Liver (tissue), 9 donors: ENCODE results near the gene PATJ. TPM values are rescaled to one million over a fixed set of nuclear protein-coding genes. Genes with fewer than 3 reads are reported as not detected.

Experiments
- DNase-seq: peaks from one replicate; pipeline ENCODE4 v3.0.0-alpha.2; 2017; ENCODE audit warnings: low spot score
- H3K27ac ChIP-seq, 2 donors: one replicate each; pipeline ENCODE4 v1.7.0; 2013; ENCODE audit warnings: inconsistent platforms in 2 of 2, low read length in 2 of 2, control low read depth in 1 of 2, low read depth in 1 of 2, mild to moderate bottlenecking in 1 of 2
- H3K27me3 ChIP-seq, 4 donors: one replicate each; pipeline versions ENCODE4 v1.6.1 to v1.7.0; 2013; ENCODE audit warnings: low read length in 3 of 4, inconsistent platforms in 1 of 4, mild to moderate bottlenecking in 1 of 4, moderate library complexity in 1 of 4; ENCODE audit not compliant: control insufficient read depth in 4 of 4, insufficient read depth in 4 of 4
- H3K36me3 ChIP-seq, 4 donors: one replicate each; pipeline versions ENCODE4 v1.6.1 to v1.7.0; 2013; ENCODE audit warnings: low read length in 3 of 4, mild to moderate bottlenecking in 3 of 4, low read depth in 1 of 4, moderate library complexity in 1 of 4; ENCODE audit not compliant: control insufficient read depth in 4 of 4, insufficient read depth in 3 of 4
- H3K4me1 ChIP-seq, 4 donors: one replicate each; pipeline versions ENCODE4 v1.6.1 to v1.7.0; 2013; ENCODE audit warnings: low read length in 3 of 4, mild to moderate bottlenecking in 3 of 4, moderate library complexity in 1 of 4; ENCODE audit not compliant: control insufficient read depth in 4 of 4, insufficient read depth in 4 of 4
- H3K4me3 ChIP-seq, 3 donors: one replicate each; pipeline versions ENCODE4 v1.6.1 to v1.7.0; 2013; ENCODE audit warnings: low read length in 3 of 3, control low read depth in 1 of 3, low read depth in 1 of 3, mild to moderate bottlenecking in 1 of 3
- H3K9ac ChIP-seq, 2 donors: one replicate each; pipeline ENCODE4 v1.7.0; 2013; ENCODE audit warnings: low read length in 2 of 2, mild to moderate bottlenecking in 2 of 2, moderate library complexity in 2 of 2, control low read depth in 1 of 2, low read depth in 1 of 2
- H3K9me3 ChIP-seq, 4 donors: one replicate each; pipeline versions ENCODE4 v1.6.1 to v1.7.0; 2013; ENCODE audit warnings: low read length in 3 of 4; ENCODE audit not compliant: control insufficient read depth in 4 of 4
- ATF3 ChIP-seq: IDR thresholded peaks from 2 replicates; pipeline ENCODE4 v1.6.1; 2016; ENCODE audit warnings: antibody characterized with exemption
- CTCF ChIP-seq: fragments of 150-350 bp; IDR thresholded peaks from 2 replicates; pipeline ENCODE4 v1.5.1; 2017; ENCODE audit warnings: improper control_type of control experiment, low read depth, low read length; ENCODE audit not compliant: missing input control
- EGR1 ChIP-seq, 2 donors: IDR thresholded peaks; 2 replicates each; pipeline ENCODE4 v1.6.1; 2016 to 2018; ENCODE audit warnings: antibody characterized with exemption in 2 of 2, low read depth in 2 of 2
- FOXA1 ChIP-seq: IDR thresholded peaks from 2 replicates; pipeline ENCODE4 v1.6.1; 2016; ENCODE audit warnings: antibody characterized with exemption
- FOXA2 ChIP-seq: IDR thresholded peaks from 2 replicates; pipeline ENCODE4 v1.6.1; 2016; ENCODE audit warnings: antibody characterized with exemption
- GABPA ChIP-seq, 2 donors: IDR thresholded peaks in 1 of 2; conservative IDR thresholded peaks in 1 of 2; 2 replicates each; pipeline ENCODE4 v1.6.1; 2016; ENCODE audit warnings: antibody characterized with exemption in 2 of 2, mild to moderate bottlenecking in 1 of 2, moderate library complexity in 1 of 2
- HNF4A ChIP-seq, 2 donors: conservative IDR thresholded peaks; 2 replicates each; pipeline ENCODE4 v1.6.1; 2016; ENCODE audit warnings: antibody characterized with exemption in 2 of 2, mild to moderate bottlenecking in 2 of 2
- HNF4G ChIP-seq: IDR thresholded peaks from 2 replicates; pipeline ENCODE4 v1.6.1; 2016; ENCODE audit warnings: antibody characterized with exemption
- JUND ChIP-seq, 2 donors: IDR thresholded peaks; 2 replicates each; pipeline ENCODE4 v1.6.1; 2016; ENCODE audit warnings: antibody characterized with exemption in 2 of 2
- MAX ChIP-seq: IDR thresholded peaks from 2 replicates; pipeline ENCODE4 v1.6.1; 2016; ENCODE audit warnings: antibody characterized with exemption
- NR2F2 ChIP-seq: IDR thresholded peaks from 2 replicates; pipeline ENCODE4 v1.6.1; 2016; ENCODE audit warnings: antibody characterized with exemption
- RAD21 ChIP-seq, 2 donors: IDR thresholded peaks; 2 replicates each; pipeline ENCODE4 v1.6.1; 2016; ENCODE audit warnings: antibody characterized with exemption in 2 of 2, mild to moderate bottlenecking in 2 of 2
- REST ChIP-seq: IDR thresholded peaks from 2 replicates; pipeline ENCODE4 v1.6.1; 2016; ENCODE audit warnings: antibody characterized with exemption, mild to moderate bottlenecking
- RXRA ChIP-seq, 2 donors: IDR thresholded peaks; 2 replicates each; pipeline ENCODE4 v1.6.1; 2017 to 2018; ENCODE audit warnings: antibody characterized with exemption in 2 of 2, mild to moderate bottlenecking in 1 of 2
- SP1 ChIP-seq: IDR thresholded peaks from 2 replicates; pipeline ENCODE4 v1.6.1; 2018; ENCODE audit warnings: antibody characterized with exemption, mild to moderate bottlenecking
- TAF1 ChIP-seq: conservative IDR thresholded peaks from 2 replicates; pipeline ENCODE4 v1.6.1; 2016; ENCODE audit warnings: antibody characterized with exemption, mild to moderate bottlenecking
- YY1 ChIP-seq: IDR thresholded peaks from 2 replicates; pipeline ENCODE4 v1.6.1; 2016; ENCODE audit warnings: antibody characterized with exemption, mild to moderate bottlenecking
- ZBTB33 ChIP-seq: IDR thresholded peaks from 2 replicates; pipeline ENCODE4 v1.6.1; 2016; ENCODE audit warnings: antibody characterized with exemption
- WGBS: extraction: QIAGEN DNeasy Blood & Tissue Kit; methylation state at CpG from one replicate; pipeline ENCODE4 v1.1.7; 2013; 5-methylcytosine and 5-hydroxymethylcytosine counted together
- polyA plus RNA-seq, 2 donors: library from polyadenylated mRNA; stranded (reverse) in 1 of 2; unstranded in 1 of 2; fragments of 200-250 nt in 1 of 2; fragments of >200 nt in 1 of 2; fragmentation: Nextera tagmentation in 1 of 2; extraction: Ambion mirVana in 1 of 2; gene quantifications; one replicate each; pipeline versions ENCODE4 v1.2.1 to v1.2.3, GENCODE V29; 2013 to 2015
- total RNA-seq, 2 donors: library from RNA; depleted of rRNA; stranded (reverse); fragments of >200 nt; gene quantifications; one replicate each; pipeline ENCODE4 v1.2.3, GENCODE V29; 2014
- donor health status: healthy.
- donor health status: healthy.
- donor health status: healthy.
- donor health status: healthy.
- donor health status: healthy.

Gene PATJ
- total and polyA plus RNA-seq, 4 donors = 5.7 to 29.8 (median 9.0) TPM

GRCh38 chr1:61790837-61791236 is 48.6 kb downstream of the PATJ start:
- Histone ChIP-seq H3K9ac (no peak overlapping the region), H3K36me3 (peaks cover 0 to 8% (median 4%) of the 10 kb centered on the region in 4 donors)
- 92% methylated on average over 3 of the region's 3 CpGs for WGBS

More at GRCh38 chr1:61790837-61791236, 48.6 kb downstream of the PATJ start:
- no peak for TF ChIP-seq NR2F2
- no peak for TF ChIP-seq RAD21 (IDR thresholded peaks at IDR 0.05)
- no peak for TF ChIP-seq JUND (IDR thresholded peaks at IDR 0.05)
- TF ChIP-seq HNF4G = no peak
- TF ChIP-seq CTCF = no peak
- no peak for TF ChIP-seq RXRA (IDR thresholded peaks at IDR 0.05)
- TF ChIP-seq SP1 = no peak
- TF ChIP-seq EGR1 (IDR thresholded peaks at IDR 0.05; ENCODE audit: low read depth in 2 of 2) = no peak
- no peak for TF ChIP-seq FOXA2
- no peak for TF ChIP-seq HNF4A (conservative IDR thresholded peaks at IDR 0.05)
- no peak for TF ChIP-seq FOXA1
- TF ChIP-seq REST = no peak
- TF ChIP-seq YY1 = no peak
- TF ChIP-seq ZBTB33 = no peak
- TF ChIP-seq GABPA (IDR thresholded peaks at IDR 0.05 in 1 of 2, conservative IDR thresholded peaks at IDR 0.05 in 1 of 2) = no peak
- no peak for TF ChIP-seq TAF1
- TF ChIP-seq MAX = no peak
- no peak for TF ChIP-seq ATF3
- H3K27me3 ChIP-seq = no peaks in the 10 kb centered on the region
- H3K27ac ChIP-seq = no peak overlapping the region
- no peak overlapping the region for H3K4me3 ChIP-seq
- no peaks in the 10 kb centered on the region for H3K9me3 ChIP-seq
- H3K4me1 ChIP-seq = no peaks in the 10 kb centered on the region
- DNase-seq = no peak
